Measurements from ENCODE around the gene FRMD4A.

FRMD4A gene

GRCh38 chr10:13696071-13696470, 634.7 kb downstream of the FRMD4A start:
- H3K36me3 ChIP-seq (replicated peaks in 1 of 2; ENCODE audit: control insufficient read depth in 2 of 2, insufficient read depth in 2 of 2, low read length in 2 of 2): peaks cover 26 to 99% of the 10 kb centered on the region in 2 donors
- no peak overlapping the region for H2BK120ac ChIP-seq (ENCODE audit: low read depth, low read length)
- no peak overlapping the region for H3K14ac ChIP-seq (ENCODE audit: low read length)

DNA sequence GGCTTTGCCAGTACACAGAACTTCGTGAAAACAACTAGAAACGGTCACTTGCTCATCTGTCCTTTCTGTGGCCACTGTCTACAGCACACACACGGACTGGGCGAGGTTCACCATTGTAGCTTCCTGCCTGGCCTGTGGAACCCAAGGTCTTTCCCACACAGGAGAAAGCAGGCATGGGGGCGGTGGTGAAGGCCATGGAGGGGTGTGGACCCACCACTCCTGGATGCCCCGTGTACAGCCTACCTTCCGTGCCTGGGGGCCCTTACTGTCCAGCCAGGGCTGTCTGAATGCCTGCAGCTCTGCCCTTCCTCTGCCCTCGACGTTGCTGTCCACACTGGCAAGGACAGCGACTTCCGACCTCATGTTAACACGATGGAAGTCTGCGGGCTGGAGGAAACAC, 635.1 kb downstream of the FRMD4A start:
- Histone ChIP-seq H2BK12ac (ENCODE audit: low read length) (no peak overlapping the region), H3K27ac (replicated peaks; ENCODE audit: low read length) (no peak overlapping the region), H2AFZ (ENCODE audit: low read length) (no peak overlapping the region), H3K23ac (ENCODE audit: low read depth, low read length, poor library complexity) (no peak overlapping the region), H3K36me3 (replicated peaks in 1 of 2; ENCODE audit: control insufficient read depth in 2 of 2, insufficient read depth in 2 of 2, low read length in 2 of 2) (peaks cover 24 to 99% of the 10 kb centered on the region in 2 donors), H3K14ac (ENCODE audit: low read length) (no peak overlapping the region), H3K4me3 (ENCODE audit: low read length in 2 of 2) (no peak overlapping the region), H2BK15ac (ENCODE audit: low read length) (no peak overlapping the region), H3K9ac (ENCODE audit: low read depth, low read length, poor library complexity) (peak overlapping the region; percentile 31), H4K91ac (ENCODE audit: low read depth, low read length, poor library complexity) (no peak overlapping the region), H3K9me3 (replicated peaks in 1 of 2; ENCODE audit: control insufficient read depth in 2 of 2, insufficient read depth in 1 of 2, low read depth in 1 of 2, low read length in 2 of 2) (no peaks in the 10 kb centered on the region), H3K27me3 (ENCODE audit: control insufficient read depth in 3 of 3, insufficient read depth in 3 of 3, low read depth in 1 of 3, low read length in 3 of 3) (peaks cover 0 to 2% (median 0%) of the 10 kb centered on the region in 3 experiments), H2BK5ac (ENCODE audit: low read length) (no peak overlapping the region), H3K4me2 (ENCODE audit: insufficient read depth, low read length, poor library complexity, severe bottlenecking) (no peak overlapping the region), H4K8ac (ENCODE audit: low read depth, low read length) (no peak overlapping the region), H3K4ac (ENCODE audit: low read length) (no peak overlapping the region), H2BK120ac (ENCODE audit: low read depth, low read length) (no peak overlapping the region), H2AK5ac (ENCODE audit: low read depth, low read length) (peak overlapping the region; percentile 91), H3K18ac (ENCODE audit: low read length) (peak overlapping the region; percentile 70), H3K4me1 (ENCODE audit: control insufficient read depth in 2 of 2, insufficient read depth in 1 of 2, low read depth in 1 of 2, low read length in 2 of 2) (peaks cover 0 to 9% of the 10 kb centered on the region in 2 donors), H3K79me1 (ENCODE audit: low read depth, low read length) (no peaks in the 10 kb centered on the region)
- no peak for DNase-seq (ENCODE audit: low spot score)
- WGBS, 2 donors (ENCODE audit: extremely low coverage in 2 of 2, insufficient read length in 2 of 2, insufficient replicate concordance in 1 of 2): no CpG with 5 or more reads among the region's 13 CpGs

More at GRCh38 chr10:13696071-13696470, 634.7 kb downstream of the FRMD4A start:
- H3K4me3 ChIP-seq (ENCODE audit: low read length in 2 of 2): no peak overlapping the region
- H3K4ac ChIP-seq (ENCODE audit: low read length): no peak overlapping the region
- H3K18ac ChIP-seq (ENCODE audit: low read length): no peak overlapping the region
- no peaks in the 10 kb centered on the region for H3K79me1 ChIP-seq (ENCODE audit: low read depth, low read length)
- no peaks in the 10 kb centered on the region for H3K9me3 ChIP-seq (replicated peaks in 1 of 2; ENCODE audit: control insufficient read depth in 2 of 2, insufficient read depth in 1 of 2, low read depth in 1 of 2, low read length in 2 of 2)
- no peak overlapping the region for H2AFZ ChIP-seq (ENCODE audit: low read length)
- WGBS, 2 donors (ENCODE audit: extremely low coverage in 2 of 2, insufficient read length in 2 of 2, insufficient replicate concordance in 1 of 2): no CpG with 5 or more reads among the region's 9 CpGs
- DNase-seq (ENCODE audit: low spot score): no peak
- no peak overlapping the region for H3K9ac ChIP-seq (ENCODE audit: low read depth, low read length, poor library complexity)
- H4K91ac ChIP-seq (ENCODE audit: low read depth, low read length, poor library complexity): no peak overlapping the region
- H4K8ac ChIP-seq (ENCODE audit: low read depth, low read length): no peak overlapping the region
- peaks cover 0 to 6% of the 10 kb centered on the region in 2 donors for H3K4me1 ChIP-seq (ENCODE audit: control insufficient read depth in 2 of 2, insufficient read depth in 1 of 2, low read depth in 1 of 2, low read length in 2 of 2)
- H3K23ac ChIP-seq (ENCODE audit: low read depth, low read length, poor library complexity): no peak overlapping the region
- no peak overlapping the region for H2BK5ac ChIP-seq (ENCODE audit: low read length)
- H2BK15ac ChIP-seq (ENCODE audit: low read length): no peak overlapping the region
- no peak overlapping the region for H2BK12ac ChIP-seq (ENCODE audit: low read length)
- H2AK5ac ChIP-seq (ENCODE audit: low read depth, low read length): no peak overlapping the region
- no peak overlapping the region for H3K4me2 ChIP-seq (ENCODE audit: insufficient read depth, low read length, poor library complexity, severe bottlenecking)
- H3K27ac ChIP-seq (replicated peaks; ENCODE audit: low read length): no peak overlapping the region
- peaks cover 0 to 2% (median 0%) of the 10 kb centered on the region in 3 experiments for H3K27me3 ChIP-seq (ENCODE audit: control insufficient read depth in 3 of 3, insufficient read depth in 3 of 3, low read depth in 1 of 3, low read length in 3 of 3)

DNA sequence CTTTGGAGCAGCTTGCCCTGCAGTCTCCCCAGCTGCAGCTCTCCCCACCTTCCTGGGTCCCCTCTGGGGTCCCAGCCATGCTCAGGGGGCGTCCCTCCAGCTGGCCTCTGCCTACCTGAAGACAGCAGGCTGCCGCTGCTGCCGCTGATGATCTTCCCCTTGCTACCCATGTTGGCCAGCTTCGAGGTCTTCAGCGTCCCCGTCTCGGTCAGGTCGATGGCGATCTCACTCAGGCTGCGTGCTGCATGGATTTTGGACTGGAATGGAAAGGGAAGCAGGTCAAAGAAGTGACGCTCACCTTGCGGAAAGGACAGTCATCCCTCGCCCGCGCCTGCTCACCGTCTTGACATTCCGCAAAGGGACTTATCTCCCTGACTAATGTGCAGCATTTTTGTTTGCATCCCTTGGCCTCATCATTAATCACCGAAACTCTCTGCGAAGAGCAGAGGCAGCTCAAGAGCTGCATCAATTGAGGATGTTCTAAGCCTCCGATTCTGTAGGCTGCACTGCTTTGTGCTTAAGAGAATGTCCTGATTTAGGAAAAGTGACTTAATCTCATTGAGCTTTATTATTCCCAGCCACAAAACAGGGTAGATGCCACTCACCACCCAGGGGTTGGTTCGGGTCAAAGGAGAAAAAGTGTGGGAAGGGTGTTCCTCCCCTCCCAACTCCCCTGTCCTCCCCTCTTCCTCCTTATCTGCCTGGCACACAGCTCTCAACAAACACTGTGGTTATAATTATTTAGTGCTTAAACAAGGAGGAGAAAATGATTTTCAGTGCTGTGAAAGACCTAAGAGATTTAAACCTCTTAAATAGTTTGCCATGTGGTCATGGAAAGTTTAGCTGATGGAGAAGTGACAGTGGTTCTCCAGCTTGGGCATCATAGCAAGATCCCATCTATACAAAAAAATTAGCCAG, 636.7 kb downstream of the FRMD4A start:
- peak overlapping the region; percentile 65 for H2AK5ac ChIP-seq (ENCODE audit: low read depth, low read length)
- H3K9me3 ChIP-seq (replicated peaks in 1 of 2; ENCODE audit: control insufficient read depth in 2 of 2, insufficient read depth in 1 of 2, low read depth in 1 of 2, low read length in 2 of 2): no peaks in the 10 kb centered on the region
- H3K27me3 ChIP-seq (ENCODE audit: control insufficient read depth in 3 of 3, insufficient read depth in 3 of 3, low read depth in 1 of 3, low read length in 3 of 3): no peaks in the 10 kb centered on the region
- no peak overlapping the region for H2BK5ac ChIP-seq (ENCODE audit: low read length)
- H3K27ac ChIP-seq (replicated peaks; ENCODE audit: low read length): peak overlapping the region; percentile 18
- peak overlapping the region; percentile 44 for H3K18ac ChIP-seq (ENCODE audit: low read length)
- DNase-seq (ENCODE audit: low spot score): no peak
- H3K14ac ChIP-seq (ENCODE audit: low read length): no peak overlapping the region
- H3K9ac ChIP-seq (ENCODE audit: low read depth, low read length, poor library complexity): no peak overlapping the region
- H2BK15ac ChIP-seq (ENCODE audit: low read length): no peak overlapping the region
- WGBS, 2 donors (ENCODE audit: extremely low coverage in 2 of 2, insufficient read length in 2 of 2, insufficient replicate concordance in 1 of 2): no CpG with 5 or more reads among the region's 21 CpGs
- H4K91ac ChIP-seq (ENCODE audit: low read depth, low read length, poor library complexity): no peak overlapping the region
- H3K23ac ChIP-seq (ENCODE audit: low read depth, low read length, poor library complexity): no peak overlapping the region
- peaks cover 16 to 99% of the 10 kb centered on the region in 2 donors for H3K36me3 ChIP-seq (replicated peaks in 1 of 2; ENCODE audit: control insufficient read depth in 2 of 2, insufficient read depth in 2 of 2, low read length in 2 of 2)
- H3K4me3 ChIP-seq (ENCODE audit: low read length in 2 of 2): no peak overlapping the region
- H4K8ac ChIP-seq (ENCODE audit: low read depth, low read length): no peak overlapping the region
- H3K79me1 ChIP-seq (ENCODE audit: low read depth, low read length): no peaks in the 10 kb centered on the region
- no peak overlapping the region for H2BK120ac ChIP-seq (ENCODE audit: low read depth, low read length)
- no peak overlapping the region for H2AFZ ChIP-seq (ENCODE audit: low read length)
- no peak overlapping the region for H3K4ac ChIP-seq (ENCODE audit: low read length)
- no peak overlapping the region for H2BK12ac ChIP-seq (ENCODE audit: low read length)
- H3K4me1 ChIP-seq (ENCODE audit: control insufficient read depth in 2 of 2, insufficient read depth in 1 of 2, low read depth in 1 of 2, low read length in 2 of 2): peaks cover 0 to 15% of the 10 kb centered on the region in 2 donors
- H3K4me2 ChIP-seq (ENCODE audit: insufficient read depth, low read length, poor library complexity, severe bottlenecking): no peak overlapping the region

GRCh38 chr10:13690281-13690825, 640.4 kb downstream of the FRMD4A start:
- H3K9ac ChIP-seq (ENCODE audit: low read depth, low read length, poor library complexity): no peak overlapping the region
- H2AK5ac ChIP-seq (ENCODE audit: low read depth, low read length): no peak overlapping the region
- H3K9me3 ChIP-seq (replicated peaks in 1 of 2; ENCODE audit: control insufficient read depth in 2 of 2, insufficient read depth in 1 of 2, low read depth in 1 of 2, low read length in 2 of 2): no peaks in the 10 kb centered on the region
- no peaks in the 10 kb centered on the region for H3K79me1 ChIP-seq (ENCODE audit: low read depth, low read length)
- no peak overlapping the region for H4K8ac ChIP-seq (ENCODE audit: low read depth, low read length)
- no peak overlapping the region for H4K91ac ChIP-seq (ENCODE audit: low read depth, low read length, poor library complexity)
- H3K4me2 ChIP-seq (ENCODE audit: insufficient read depth, low read length, poor library complexity, severe bottlenecking): no peak overlapping the region
- H3K23ac ChIP-seq (ENCODE audit: low read depth, low read length, poor library complexity): no peak overlapping the region
- no peak overlapping the region for H3K18ac ChIP-seq (ENCODE audit: low read length)
- no peaks in the 10 kb centered on the region for H3K27me3 ChIP-seq (ENCODE audit: control insufficient read depth in 3 of 3, insufficient read depth in 3 of 3, low read depth in 1 of 3, low read length in 3 of 3)
- DNase-seq (ENCODE audit: low spot score): no peak
- no peak overlapping the region for H3K4ac ChIP-seq (ENCODE audit: low read length)
- no CpG with 5 or more reads among the region's 10 CpGs for WGBS, 2 donors (ENCODE audit: extremely low coverage in 2 of 2, insufficient read length in 2 of 2, insufficient replicate concordance in 1 of 2)
- no peak overlapping the region for H2BK12ac ChIP-seq (ENCODE audit: low read length)
- H2AFZ ChIP-seq (ENCODE audit: low read length): no peak overlapping the region
- H3K4me1 ChIP-seq (ENCODE audit: control insufficient read depth in 2 of 2, insufficient read depth in 1 of 2, low read depth in 1 of 2, low read length in 2 of 2): peaks cover 0 to 23% of the 10 kb centered on the region in 2 donors
- peaks cover 3 to 95% of the 10 kb centered on the region in 2 donors for H3K36me3 ChIP-seq (replicated peaks in 1 of 2; ENCODE audit: control insufficient read depth in 2 of 2, insufficient read depth in 2 of 2, low read length in 2 of 2)
- no peak overlapping the region for H2BK120ac ChIP-seq (ENCODE audit: low read depth, low read length)
- no peak overlapping the region for H3K4me3 ChIP-seq (ENCODE audit: low read length in 2 of 2)
- peak overlapping the region; percentile 36 for H3K27ac ChIP-seq (replicated peaks; ENCODE audit: low read length)
- H2BK5ac ChIP-seq (ENCODE audit: low read length): no peak overlapping the region
- no peak overlapping the region for H3K14ac ChIP-seq (ENCODE audit: low read length)
- H2BK15ac ChIP-seq (ENCODE audit: low read length): no peak overlapping the region

Measured in neuronal stem cell (in vitro differentiated cells).